H1 (cell line): Measurements from ENCODE around the gene FAM181B. TPM values are rescaled to one million over a fixed set of nuclear protein-coding genes. Genes with fewer than 3 reads are reported as not detected.

Source experiments
- ATF3 ChIP-seq: IDR thresholded peaks from 2 replicates; pipeline ENCODE4 v1.6.1; 2011; ENCODE audit warnings: low read depth, mild to moderate bottlenecking, low read length; ENCODE audit not compliant: insufficient read depth
- CEBPB ChIP-seq: IDR thresholded peaks from 2 replicates; pipeline ENCODE4 v1.6.1; 2012; ENCODE audit warnings: low read depth, low read length
- EGR1 ChIP-seq: IDR thresholded peaks from 2 replicates; pipeline ENCODE4 v1.6.1; 2011; ENCODE audit warnings: low read depth, low read length, borderline replicate concordance
- EZH2 ChIP-seq: fragments of 200-600 bp; sonication (generic); IDR thresholded peaks from 2 replicates; pipeline ENCODE4 v1.7.1; 2012; ENCODE audit warnings: low read depth, mild to moderate bottlenecking, moderate library complexity, low read length, inconsistent platforms; ENCODE audit not compliant: severe bottlenecking
- HDAC2 ChIP-seq, 2 experiments: fragments of 300-600 bp in 1 of 2; sonication (generic) in 1 of 2; IDR thresholded peaks; 2 replicates each; pipeline ENCODE4 v1.6.1; 2011 to 2012; ENCODE audit warnings: low read depth in 2 of 2, low read length in 2 of 2, mild to moderate bottlenecking in 2 of 2, moderate library complexity in 2 of 2, borderline replicate concordance in 1 of 2, inconsistent platforms in 1 of 2
- JUND ChIP-seq: IDR thresholded peaks from 2 replicates; pipeline ENCODE4 v1.6.1; 2011; ENCODE audit warnings: mild to moderate bottlenecking, improper control_type of control experiment, low read length
- USF2 ChIP-seq: IDR thresholded peaks from 2 replicates; pipeline ENCODE4 v1.6.1; 2011; ENCODE audit warnings: low read length, improper control_type of control experiment
- YY1 ChIP-seq: IDR thresholded peaks from 2 replicates; pipeline ENCODE4 v1.6.1; 2011; ENCODE audit warnings: low read depth, mild to moderate bottlenecking, low read length
- polyA plus RNA-seq, 7 experiments: library from polyadenylated mRNA; depleted of rRNA in 3 of 7; stranded (reverse) in 5 of 7; unstranded in 2 of 7; fragments of >200 nt in 5 of 7; fragments of 200-250 nt in 2 of 7; gene quantifications; 1 replicate in 5 of 7; 2 replicates in 1 of 7; 4 replicates in 1 of 7; pipeline versions ENCODE4 v1.2.1 to v1.2.3, GENCODE V29; 2011 to 2013; ENCODE audit warnings: missing spikeins in 2 of 7, mixed read lengths in 2 of 7
- total RNA-seq: library from RNA; stranded (reverse); fragmentation: NEBNext Ultra II Directional; extraction: Animal tissue kit (Norgen Biotek cat#: 25700); gene quantifications from 2 replicates; pipeline ENCODE4 v1.2.1, GENCODE V29; 2021

The FAM181B gene
- total and polyA plus RNA-seq, 2 of the 8 experiments (the other 6 are each of a cell fraction or from before 2014, with no cell fraction given), result 0.21 to 0.37 TPM

- TF ChIP-seq EGR1 (no peak), HDAC2 (IDR thresholded peaks at IDR 0.05; ENCODE audit: borderline replicate concordance in 1 of 2, low read depth in 2 of 2, low read length in 2 of 2) (no peak), JUND (no peak), USF2 (no peak), CEBPB (no peak), EZH2 (no peak), ATF3 (no peak), YY1 (no peak)
- TF ChIP-seq, all 59 proteins: peak for 0
Measured at GRCh38 chr11:82714346-82715174, 19.1 kb downstream of the FAM181B start (continued).
